Suprapubic skin (tissue), 4 donors: ENCODE measurements around the gene SERPINA6. TPM values are rescaled to one million over a fixed set of nuclear protein-coding genes. Genes with fewer than 3 reads are reported as not detected.

Experiments
- DNase-seq, 2 donors: peaks; one replicate each; pipeline ENCODE4 v3.0.0-alpha.2; 2019; ENCODE audit warnings: low spot score in 2 of 2
- H3K27ac ChIP-seq: fragments of 200-600 bp; sonication (generic); one replicate; pipeline ENCODE4 v1.5.1; 2019
- H3K27me3 ChIP-seq: fragments of 200-600 bp; sonication (generic); one replicate; pipeline ENCODE4 v1.5.1; 2019
- H3K36me3 ChIP-seq: fragments of 200-600 bp; sonication (generic); one replicate; pipeline ENCODE4 v1.5.1; 2019
- H3K4me1 ChIP-seq: fragments of 200-600 bp; sonication (generic); one replicate; pipeline ENCODE4 v1.5.1; 2019
- H3K4me3 ChIP-seq: fragments of 200-600 bp; sonication (generic); one replicate; pipeline ENCODE4 v1.5.1; 2019; ENCODE audit warnings: mild to moderate bottlenecking
- H3K9me3 ChIP-seq: fragments of 200-600 bp; sonication (generic); one replicate; pipeline ENCODE4 v1.5.1; 2019
- EP300 ChIP-seq: sonication (generic); formaldehyde crosslinking; IDR thresholded peaks from one replicate; pipeline ENCODE4 v1.6.1; 2017; ENCODE audit warnings: antibody characterized with exemption
- POLR2A ChIP-seq, 2 donors: fragments of 450-650 bp; IDR thresholded peaks; one replicate each; pipeline ENCODE4 v1.6.1; 2017; ENCODE audit warnings: antibody characterized with exemption in 2 of 2, mild to moderate bottlenecking in 2 of 2, moderate library complexity in 2 of 2
- POLR2AphosphoS5 ChIP-seq, 3 donors: sonication (generic); formaldehyde crosslinking; IDR thresholded peaks; one replicate each; pipeline ENCODE4 v1.6.1; 2017; ENCODE audit warnings: antibody characterized with exemption in 3 of 3
- WGBS: methylation state at CpG from one replicate; pipeline ENCODE4 v1.1.5; 2018; 5-methylcytosine and 5-hydroxymethylcytosine counted together
- total RNA-seq, 4 donors: library from RNA; depleted of rRNA; stranded (reverse); fragments of >200 nt; gene quantifications; one replicate each; pipeline ENCODE4 v1.1.0, GENCODE V29; 2016
- TF ChIP-seq, protein P1 (sequence below), 2 donors: fragments of 200-600 bp in 1 of 2; fragments of 450-650 bp in 1 of 2; sonication (generic) in 1 of 2; IDR thresholded peaks; one replicate each; pipeline ENCODE4 v1.5.1; 2016 to 2019; ENCODE audit warnings: antibody characterized with exemption in 2 of 2, mild to moderate bottlenecking in 1 of 2, moderate library complexity in 1 of 2

The SERPINA6 gene
- total RNA-seq, 4 donors from 2014 or later = 0.97 TPM; not detected in 3

DNA sequence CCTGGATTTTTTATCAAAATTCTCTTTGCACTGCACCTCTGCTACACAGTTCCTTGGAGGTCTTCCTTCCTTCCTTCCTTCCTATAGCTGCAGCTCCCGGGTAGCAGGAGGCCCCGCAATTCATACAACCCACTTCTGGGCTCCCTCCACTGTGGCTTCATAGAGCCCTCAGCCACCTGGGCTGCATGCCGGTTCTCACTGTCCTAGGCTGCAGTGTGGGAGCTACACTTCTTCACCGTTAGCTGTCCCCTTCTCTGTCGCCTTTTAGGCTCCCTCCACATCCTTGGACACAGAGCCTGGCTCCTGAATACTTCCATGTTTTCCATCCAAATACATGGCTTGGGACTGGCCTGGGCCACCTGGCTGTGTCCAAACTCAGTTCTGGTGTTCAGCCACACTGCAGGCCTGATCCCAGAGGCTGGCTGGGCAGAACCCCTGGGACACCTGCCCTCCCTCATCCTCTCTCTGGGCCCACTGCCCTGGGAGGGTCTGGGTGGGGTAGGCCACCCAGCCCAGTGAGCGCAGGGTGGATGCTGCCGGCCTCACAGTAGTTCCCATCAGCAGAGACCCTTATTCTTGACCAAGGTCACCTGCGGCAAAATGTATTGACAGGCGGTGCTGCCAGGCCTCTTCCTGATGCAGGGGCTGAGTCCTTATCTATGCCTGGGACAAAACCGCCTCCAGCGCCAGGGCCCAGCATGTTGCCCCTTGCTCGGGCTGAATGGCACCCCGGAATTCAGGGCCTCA lies 31.8 kb downstream of the SERPINA6 start:
- Histone ChIP-seq H3K36me3 (no peaks in the 10 kb centered on the region), H3K27me3 (peaks cover 3% of the 10 kb centered on the region), H3K9me3 (no peaks in the 10 kb centered on the region), H3K27ac (no peak overlapping the region), H3K4me1 (no peaks in the 10 kb centered on the region), H3K4me3 (no peak overlapping the region)
- DNase-seq = no peak
- 84% methylated on average over 11 of the region's 13 CpGs for WGBS
- TF ChIP-seq, protein P1, sequence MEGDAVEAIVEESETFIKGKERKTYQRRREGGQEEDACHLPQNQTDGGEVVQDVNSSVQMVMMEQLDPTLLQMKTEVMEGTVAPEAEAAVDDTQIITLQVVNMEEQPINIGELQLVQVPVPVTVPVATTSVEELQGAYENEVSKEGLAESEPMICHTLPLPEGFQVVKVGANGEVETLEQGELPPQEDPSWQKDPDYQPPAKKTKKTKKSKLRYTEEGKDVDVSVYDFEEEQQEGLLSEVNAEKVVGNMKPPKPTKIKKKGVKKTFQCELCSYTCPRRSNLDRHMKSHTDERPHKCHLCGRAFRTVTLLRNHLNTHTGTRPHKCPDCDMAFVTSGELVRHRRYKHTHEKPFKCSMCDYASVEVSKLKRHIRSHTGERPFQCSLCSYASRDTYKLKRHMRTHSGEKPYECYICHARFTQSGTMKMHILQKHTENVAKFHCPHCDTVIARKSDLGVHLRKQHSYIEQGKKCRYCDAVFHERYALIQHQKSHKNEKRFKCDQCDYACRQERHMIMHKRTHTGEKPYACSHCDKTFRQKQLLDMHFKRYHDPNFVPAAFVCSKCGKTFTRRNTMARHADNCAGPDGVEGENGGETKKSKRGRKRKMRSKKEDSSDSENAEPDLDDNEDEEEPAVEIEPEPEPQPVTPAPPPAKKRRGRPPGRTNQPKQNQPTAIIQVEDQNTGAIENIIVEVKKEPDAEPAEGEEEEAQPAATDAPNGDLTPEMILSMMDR (IDR thresholded peaks at IDR 0.05) = no peak
- no peak for TF ChIP-seq POLR2AphosphoS5 (IDR thresholded peaks at IDR 0.05)
- no peak for TF ChIP-seq EP300
- no peak for TF ChIP-seq POLR2A (IDR thresholded peaks at IDR 0.05)

DNA sequence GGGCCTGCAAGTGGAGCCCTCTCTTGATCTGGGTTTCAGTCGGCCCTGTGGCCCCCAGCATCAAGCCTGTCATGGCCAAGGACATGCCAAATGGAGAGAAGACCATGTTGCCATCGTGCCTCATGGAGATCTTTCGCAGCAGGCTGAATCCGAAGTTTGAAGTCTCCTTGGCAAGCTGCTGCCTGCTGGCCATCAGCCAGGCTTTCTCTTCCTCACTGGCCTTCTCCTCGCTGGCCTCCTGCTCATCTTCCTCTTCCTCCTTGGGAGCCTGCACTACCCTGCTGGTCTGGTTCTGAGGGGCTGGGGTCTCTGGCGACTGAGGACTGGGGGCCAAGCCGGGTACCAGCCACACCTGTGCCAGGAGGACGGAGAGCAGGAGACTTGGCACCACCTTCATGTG lies 32.9 kb downstream of the SERPINA6 start:
- H3K27ac ChIP-seq = no peak overlapping the region
- TF ChIP-seq POLR2A (IDR thresholded peaks at IDR 0.05) (no peak), POLR2AphosphoS5 (IDR thresholded peaks at IDR 0.05) (no peak), EP300 (no peak)
- TF ChIP-seq, protein P1 (IDR thresholded peaks at IDR 0.05) = no peak
- no peaks in the 10 kb centered on the region for H3K4me1 ChIP-seq
- H3K27me3 ChIP-seq = no peaks in the 10 kb centered on the region
- no peaks in the 10 kb centered on the region for H3K9me3 ChIP-seq
- DNase-seq = no peak
- H3K36me3 ChIP-seq = no peaks in the 10 kb centered on the region
- no peak overlapping the region for H3K4me3 ChIP-seq
- 68% methylated on average over 8 of the region's 8 CpGs for WGBS

DNA sequence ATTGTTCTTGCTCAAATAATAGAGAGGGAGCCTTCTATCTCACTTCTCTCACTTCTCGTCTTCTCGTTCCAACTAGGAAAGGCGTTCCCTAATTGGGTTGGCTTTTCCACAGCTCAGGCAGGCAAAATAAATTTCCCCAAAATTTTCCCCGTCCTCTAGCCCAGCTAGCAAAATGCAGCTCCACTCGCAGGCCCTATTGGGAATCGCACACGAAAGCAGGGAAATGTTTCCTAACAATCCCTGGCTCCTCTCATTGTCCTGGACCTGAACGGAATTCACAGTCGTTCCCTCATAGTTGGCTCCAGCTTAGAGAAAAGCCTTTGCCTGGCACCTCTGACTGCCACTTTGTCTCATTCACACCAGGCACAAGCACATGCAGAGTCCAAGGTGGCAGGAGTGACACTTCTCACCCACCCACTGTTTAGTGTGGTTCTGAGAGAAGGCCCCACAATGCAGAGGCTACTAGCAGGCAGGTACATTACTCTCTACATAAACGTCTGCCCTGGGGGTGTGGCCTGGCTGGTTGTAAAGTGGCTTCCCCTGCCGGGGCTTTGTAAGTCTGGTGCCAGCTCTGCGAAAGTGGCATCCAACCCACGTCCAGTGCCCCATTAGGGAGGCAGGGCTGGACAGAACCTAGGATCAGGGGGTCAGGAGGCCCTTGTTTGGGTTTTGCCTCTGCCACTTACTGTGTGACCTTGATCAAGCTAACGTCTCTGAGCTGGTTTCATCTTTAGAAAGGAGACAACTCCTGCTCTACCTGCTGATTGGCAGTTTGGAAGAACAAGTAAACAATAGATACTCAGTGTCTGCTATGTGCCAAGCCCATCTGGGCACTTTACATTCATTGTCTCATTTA lies 34.3 kb downstream of the SERPINA6 start:
- Histone ChIP-seq H3K4me1 (no peaks in the 10 kb centered on the region), H3K36me3 (no peaks in the 10 kb centered on the region), H3K27me3 (no peaks in the 10 kb centered on the region), H3K27ac (no peak overlapping the region), H3K9me3 (no peaks in the 10 kb centered on the region), H3K4me3 (no peak overlapping the region)
- TF ChIP-seq POLR2A (IDR thresholded peaks at IDR 0.05) = no peak
- WGBS = 73% methylated on average over 14 of the region's 14 CpGs
- no peak for DNase-seq

DNA sequence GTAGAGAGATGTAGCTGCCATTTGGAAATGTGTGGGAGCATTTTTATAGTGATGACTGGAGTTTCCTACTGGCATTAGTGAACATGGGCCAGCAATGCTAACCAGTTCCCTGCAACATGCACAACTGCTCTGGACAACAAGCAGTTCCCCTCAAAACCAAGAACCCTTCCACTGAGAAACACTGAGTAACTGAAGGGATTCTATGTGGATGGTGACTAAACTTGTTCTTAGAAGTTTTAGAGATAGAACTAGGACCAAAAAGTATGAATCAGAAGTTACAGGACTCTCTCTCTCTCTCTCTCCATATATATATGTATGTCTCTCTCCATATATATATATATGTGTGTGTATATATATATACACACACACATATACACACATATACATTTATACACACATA lies 38.0 kb downstream of the SERPINA6 start:
- TF ChIP-seq POLR2A (IDR thresholded peaks at IDR 0.05) (no peak), EP300 (no peak)
- Histone ChIP-seq H3K4me1 (no peaks in the 10 kb centered on the region), H3K9me3 (no peaks in the 10 kb centered on the region), H3K27me3 (no peaks in the 10 kb centered on the region), H3K4me3 (no peak overlapping the region), H3K27ac (no peak overlapping the region), H3K36me3 (no peaks in the 10 kb centered on the region)
- DNase-seq = no peak

DNA sequence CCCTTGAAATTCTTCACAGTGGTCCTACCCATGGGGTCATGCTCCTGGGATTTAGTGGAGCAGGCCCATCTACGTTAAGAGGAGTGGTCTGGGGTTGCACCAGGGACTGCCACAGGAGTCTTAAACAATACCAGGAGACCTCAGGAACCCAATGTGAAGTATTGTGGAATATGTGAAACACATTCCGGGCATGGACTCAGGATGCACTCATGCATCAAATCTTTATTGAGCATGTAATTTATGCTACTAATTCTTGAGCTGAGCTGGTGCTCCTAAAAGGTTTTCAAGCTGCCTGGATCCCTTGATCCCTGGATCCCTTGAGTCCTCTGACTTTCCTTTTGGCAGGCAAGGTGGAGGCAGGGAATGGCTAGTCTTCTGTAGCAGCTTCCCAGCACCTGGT lies 38.9 kb downstream of the SERPINA6 start:
- Histone ChIP-seq H3K4me3 (no peak overlapping the region), H3K4me1 (no peaks in the 10 kb centered on the region), H3K27ac (no peak overlapping the region), H3K36me3 (no peaks in the 10 kb centered on the region), H3K27me3 (no peaks in the 10 kb centered on the region), H3K9me3 (no peaks in the 10 kb centered on the region)
- no peak for DNase-seq
- TF ChIP-seq POLR2A (IDR thresholded peaks at IDR 0.05) = no peak
- TF ChIP-seq POLR2AphosphoS5 (IDR thresholded peaks at IDR 0.05) = no peak
- TF ChIP-seq, protein P1 (IDR thresholded peaks at IDR 0.05) = no peak
- TF ChIP-seq EP300 = no peak
- whole genome bisulfite sequencing = 82% methylated on average over 2 of the region's 2 CpGs

DNA sequence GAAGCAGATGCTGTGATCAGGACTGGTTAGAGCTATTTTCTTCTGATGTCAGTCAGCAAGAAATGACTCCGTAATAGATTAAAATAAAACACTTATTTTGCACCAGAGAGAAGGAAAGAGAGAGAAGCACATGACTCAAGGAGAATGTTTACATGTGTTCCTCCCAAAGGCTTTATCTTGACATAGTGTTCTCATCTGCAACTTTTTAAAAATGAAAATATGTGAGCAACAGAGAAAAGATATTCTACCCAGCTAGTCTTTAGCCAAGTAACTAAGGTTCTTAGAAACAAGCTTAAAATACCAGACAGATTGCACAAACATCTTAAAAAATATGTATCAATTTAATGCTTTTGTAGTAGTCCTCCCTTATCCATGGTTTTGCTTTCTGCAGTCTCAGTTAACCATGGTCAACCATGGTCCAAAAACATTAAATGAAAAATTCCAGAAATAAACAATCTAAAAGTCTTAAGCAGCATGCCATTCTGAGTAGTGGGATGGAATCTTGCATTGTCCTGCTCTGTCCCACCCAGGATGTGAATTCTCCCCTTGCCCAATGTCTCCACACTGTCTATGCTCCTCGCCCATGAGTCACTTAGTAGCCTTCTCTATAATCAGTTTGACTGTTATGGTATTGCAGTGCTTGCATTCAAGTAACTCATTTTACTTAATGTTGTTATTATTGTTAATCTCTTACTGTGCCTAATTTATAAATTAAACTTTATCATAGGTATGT lies 40.0 kb downstream of the SERPINA6 start:
- 79% methylated on average over 2 of the region's 2 CpGs for WGBS
- no peak overlapping the region for H3K27ac ChIP-seq
- no peak for DNase-seq
- no peaks in the 10 kb centered on the region for H3K27me3 ChIP-seq
- no peaks in the 10 kb centered on the region for H3K36me3 ChIP-seq
- H3K4me3 ChIP-seq = no peak overlapping the region
- TF ChIP-seq EP300 (no peak), POLR2A (IDR thresholded peaks at IDR 0.05) (no peak)
- TF ChIP-seq, protein P1 (IDR thresholded peaks at IDR 0.05) = no peak
- H3K4me1 ChIP-seq = no peaks in the 10 kb centered on the region
- no peaks in the 10 kb centered on the region for H3K9me3 ChIP-seq
